NCI-H128 (cell line): ENCODE measurements around the gene CRABP2.

ENCODE experiments used
- DNase-seq: peaks from one replicate; lab custom pipeline; 2025; ENCODE audit not compliant: unreplicated experiment; lab: John Stamatoyannopoulos, UW

CRABP2 gene

DNA sequence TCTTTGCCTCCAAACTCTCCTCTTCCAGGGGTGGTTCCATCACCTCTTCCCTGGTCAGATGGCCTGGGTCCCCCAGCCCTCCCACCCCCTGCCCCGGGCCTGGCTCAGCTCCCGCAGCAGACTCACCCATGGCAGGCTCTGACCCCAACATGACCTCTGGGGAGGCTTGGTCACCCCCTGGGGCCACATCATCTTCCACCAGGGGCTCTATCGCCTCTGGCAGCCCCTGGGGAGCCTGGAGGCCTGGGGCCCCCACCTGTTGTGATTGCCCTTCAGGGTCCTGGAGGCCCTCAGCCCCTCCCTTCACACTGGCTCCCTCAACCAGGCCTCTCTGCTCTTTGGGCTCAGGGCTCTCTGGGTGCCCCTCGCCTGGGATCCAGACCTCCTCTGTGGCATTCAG lies 34.6 kb downstream of the CRABP2 start:
- no peak for DNase-seq

DNA sequence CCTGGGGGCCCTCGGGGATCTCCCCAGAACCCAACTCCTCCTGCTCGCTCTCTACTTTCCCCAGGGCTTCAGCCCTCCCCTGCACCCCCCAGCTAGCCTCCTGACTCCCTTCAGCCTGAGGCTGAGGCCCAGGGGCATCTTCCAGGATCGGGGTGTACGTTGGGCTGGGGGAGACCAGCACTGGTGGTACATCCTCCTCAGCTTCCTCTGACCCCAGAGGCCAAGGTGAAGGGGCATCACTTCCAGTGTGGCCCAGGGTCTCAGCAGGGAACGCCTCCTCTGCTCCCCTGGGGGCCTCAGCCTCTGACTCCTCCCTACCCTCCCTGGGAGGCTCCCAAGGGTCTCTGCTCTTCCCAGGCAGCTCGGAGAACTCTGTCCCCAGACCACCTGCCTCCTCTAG lies 35.0 kb downstream of the CRABP2 start:
- DNase-seq = no peak

DNA sequence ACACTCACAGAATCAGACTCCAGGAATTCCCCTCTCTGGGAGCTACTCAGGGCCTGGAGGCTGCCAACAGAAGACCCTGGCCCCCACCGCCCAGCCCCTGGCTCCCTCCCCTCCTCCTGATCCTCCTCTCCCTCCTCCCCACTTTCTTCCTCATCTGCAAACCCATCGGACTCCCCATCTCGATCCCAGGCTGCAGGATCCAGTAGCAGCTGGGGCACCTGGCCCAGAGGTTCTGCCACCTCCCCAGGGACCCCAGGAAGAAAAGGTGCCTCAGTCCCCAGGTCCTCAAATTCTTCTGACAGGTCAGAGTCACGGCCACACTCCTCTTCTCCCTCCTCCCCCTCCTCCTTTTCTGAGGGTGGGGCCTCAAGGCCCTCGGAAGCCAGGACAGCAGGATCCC lies 35.6 kb downstream of the CRABP2 start:
- DNase-seq = no peak

DNA sequence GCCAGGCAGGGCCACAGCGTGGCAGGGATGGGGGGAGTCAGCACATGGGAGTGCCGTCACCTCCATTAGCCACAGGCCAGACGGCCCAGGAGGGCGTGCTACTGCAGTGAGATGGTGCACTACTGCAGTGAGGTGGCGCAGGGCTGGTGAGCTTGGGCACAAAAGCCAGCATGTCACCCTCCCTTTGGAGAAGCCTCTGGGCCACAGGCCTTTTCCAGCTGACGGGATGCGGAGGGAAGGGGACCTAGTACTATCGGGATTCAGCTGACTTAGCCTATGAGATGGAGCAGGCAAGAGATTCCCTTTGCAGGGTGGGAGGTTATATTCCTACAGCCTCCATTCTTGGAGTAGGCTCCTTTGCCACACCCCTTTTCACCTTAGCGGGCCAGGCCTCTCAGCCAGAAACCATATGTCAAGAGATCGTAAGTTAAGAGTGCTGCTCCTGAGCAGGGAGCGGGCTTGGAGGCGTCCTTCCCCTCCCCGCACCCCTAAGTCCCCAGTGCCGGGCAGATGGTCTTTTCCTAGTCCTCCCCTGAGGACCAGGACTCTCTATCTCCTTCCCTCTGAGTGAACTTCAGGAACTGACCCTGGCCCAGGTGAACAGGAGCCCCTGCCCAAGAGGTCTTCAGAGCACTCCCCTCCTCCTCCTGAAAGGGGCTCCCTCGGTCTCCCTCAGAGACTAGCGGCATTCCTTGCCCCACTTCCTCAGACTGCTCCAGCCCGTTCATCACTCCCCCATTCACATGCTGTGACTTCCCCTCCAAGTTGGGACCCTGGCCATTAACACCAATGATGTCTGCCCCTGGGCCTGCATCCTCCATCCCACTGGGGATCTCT lies 36.4 kb downstream of the CRABP2 start:
- no peak for DNase-seq

DNA sequence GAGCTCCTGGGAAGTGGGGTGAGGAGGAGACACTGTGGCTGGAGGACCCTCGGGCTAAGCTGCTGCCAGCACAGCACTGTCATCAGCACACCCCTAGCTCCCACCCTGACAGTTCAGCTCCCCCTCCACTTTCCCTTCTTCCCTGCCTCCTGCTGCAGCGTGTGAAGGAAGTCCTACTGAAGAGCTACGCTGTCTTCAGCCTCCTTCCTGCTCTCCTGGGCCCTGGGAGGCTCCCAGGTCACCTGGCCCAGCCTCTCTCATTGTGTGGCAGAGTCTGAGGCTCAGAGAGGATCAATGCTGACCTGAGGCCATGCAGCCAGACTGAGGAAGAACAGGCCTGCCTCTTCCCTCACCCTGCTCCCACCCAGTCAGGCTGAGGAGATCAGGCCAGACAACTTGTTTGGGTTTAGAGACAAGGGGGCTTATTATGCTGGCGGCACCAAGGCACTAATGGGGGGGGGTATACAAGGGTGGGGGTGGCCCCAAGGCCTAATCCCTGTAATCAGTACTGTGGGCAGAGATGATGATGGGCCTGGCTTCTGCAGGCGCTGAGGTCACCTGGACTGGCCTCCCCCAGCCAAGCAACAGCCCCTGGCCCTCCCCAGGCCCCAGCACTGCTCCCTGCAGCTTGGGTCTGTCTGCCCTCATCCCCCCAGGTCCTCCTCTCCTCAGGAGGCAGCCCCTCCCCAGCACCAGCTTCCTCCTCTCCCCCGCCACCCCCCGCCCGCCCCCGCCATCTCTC lies 37.2 kb downstream of the CRABP2 start:
- no peak for DNase-seq

DNA sequence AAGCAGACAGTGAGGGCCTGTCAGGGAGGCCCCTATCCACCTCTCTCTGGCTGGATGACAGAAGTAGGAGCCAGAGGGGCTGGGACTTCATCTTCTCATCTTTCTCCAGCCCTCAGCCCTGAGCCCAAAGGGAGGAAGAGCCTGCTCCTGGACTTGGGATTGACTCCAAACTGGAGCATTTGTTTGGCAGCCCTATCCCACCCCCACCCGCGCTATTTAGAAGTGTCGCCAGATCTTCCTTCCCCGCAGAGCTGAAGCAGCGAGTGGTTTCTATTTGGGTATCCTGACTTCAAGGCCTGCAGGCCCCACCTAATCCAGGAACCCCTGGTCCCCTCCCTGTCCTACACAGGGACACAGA lies 37.8 kb downstream of the CRABP2 start:
- DNase-seq = no peak

DNA sequence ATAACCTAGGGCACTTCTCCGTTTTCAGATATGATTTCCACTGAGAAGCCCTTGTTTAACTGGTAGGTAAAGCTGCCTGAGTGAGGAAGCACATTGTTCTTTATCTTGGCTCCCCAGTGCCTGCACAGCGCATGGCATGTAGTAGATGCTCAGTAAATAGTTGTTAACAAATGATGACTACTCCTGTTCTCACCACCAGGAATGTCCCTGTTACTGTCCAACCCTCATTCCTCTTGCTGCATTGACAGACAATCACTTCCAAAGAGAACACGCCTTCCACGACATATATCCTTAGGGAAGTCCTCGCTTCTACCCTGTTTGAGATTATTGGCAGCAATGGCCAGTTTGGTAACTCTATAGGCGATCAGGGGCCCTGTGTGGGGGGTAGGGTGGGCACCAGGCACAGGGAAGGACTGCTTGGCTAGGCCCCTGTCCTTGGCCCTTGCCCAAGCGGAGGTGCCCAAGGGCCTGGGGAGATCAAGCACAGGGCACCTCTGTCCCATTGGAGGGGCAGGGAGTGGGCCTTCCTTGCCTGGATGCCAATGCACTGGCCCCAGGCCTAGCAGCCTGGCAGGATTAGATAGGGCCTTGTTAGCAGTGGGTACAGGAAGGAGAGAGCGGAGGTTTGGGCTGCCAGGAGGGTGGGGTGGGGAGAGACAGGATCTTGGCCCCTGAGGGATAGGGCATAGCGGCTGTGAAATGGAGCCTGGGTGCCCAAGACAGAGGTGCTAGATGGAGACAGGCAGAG lies 38.3 kb downstream of the CRABP2 start:
- DNase-seq = no peak

DNA sequence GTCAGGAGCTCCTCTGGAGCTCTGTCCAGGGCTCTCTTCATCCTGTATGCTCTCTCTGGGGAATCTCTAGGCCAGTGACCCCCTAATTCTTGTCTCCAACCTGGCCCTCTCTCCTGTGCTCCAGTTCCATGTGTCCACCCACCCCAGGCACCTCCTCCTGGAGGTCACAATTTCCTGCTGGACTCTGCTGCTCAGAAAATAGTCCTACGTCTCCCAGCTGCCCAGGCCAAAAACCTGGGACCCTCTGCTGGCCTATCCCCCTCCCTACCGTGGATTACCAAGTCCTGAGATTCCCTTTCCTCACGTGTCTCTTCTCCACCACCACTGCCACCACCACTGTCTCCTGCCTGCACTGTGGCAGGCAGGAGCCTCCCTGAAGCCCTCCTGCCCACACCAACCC lies 39.8 kb downstream of the CRABP2 start:
- no peak for DNase-seq

DNA sequence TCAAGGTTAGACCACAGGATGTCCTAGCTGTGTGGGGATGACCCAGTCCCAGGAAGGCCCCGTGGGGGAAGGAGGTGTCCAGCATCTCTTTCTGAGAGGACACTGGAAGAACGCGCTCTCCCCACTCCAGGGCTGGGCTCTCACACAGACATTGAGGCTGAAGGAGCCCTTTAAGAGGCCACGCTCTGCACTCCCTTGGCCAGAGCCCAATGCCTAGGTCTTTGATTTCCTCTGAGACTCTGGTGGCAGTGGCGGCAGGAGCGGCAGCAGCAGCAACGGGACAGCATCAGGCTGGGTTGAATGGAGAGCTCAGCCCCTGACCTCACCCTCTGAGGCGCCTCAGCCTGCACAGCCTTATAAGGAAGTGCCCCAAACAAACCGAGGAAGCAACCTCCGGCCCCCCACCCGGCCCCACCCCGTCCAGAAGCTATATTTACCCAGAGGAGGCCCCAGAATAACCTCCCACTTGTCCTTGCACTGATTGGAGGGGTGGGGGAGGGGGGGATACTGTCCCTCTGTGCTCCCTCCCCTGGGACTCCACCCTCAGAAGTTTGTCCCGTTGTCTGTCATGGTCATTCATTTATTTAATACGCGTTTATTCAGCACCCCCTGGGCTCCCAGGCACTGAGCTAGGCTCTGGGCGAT lies 40.5 kb downstream of the CRABP2 start:
- DNase-seq = no peak

DNA sequence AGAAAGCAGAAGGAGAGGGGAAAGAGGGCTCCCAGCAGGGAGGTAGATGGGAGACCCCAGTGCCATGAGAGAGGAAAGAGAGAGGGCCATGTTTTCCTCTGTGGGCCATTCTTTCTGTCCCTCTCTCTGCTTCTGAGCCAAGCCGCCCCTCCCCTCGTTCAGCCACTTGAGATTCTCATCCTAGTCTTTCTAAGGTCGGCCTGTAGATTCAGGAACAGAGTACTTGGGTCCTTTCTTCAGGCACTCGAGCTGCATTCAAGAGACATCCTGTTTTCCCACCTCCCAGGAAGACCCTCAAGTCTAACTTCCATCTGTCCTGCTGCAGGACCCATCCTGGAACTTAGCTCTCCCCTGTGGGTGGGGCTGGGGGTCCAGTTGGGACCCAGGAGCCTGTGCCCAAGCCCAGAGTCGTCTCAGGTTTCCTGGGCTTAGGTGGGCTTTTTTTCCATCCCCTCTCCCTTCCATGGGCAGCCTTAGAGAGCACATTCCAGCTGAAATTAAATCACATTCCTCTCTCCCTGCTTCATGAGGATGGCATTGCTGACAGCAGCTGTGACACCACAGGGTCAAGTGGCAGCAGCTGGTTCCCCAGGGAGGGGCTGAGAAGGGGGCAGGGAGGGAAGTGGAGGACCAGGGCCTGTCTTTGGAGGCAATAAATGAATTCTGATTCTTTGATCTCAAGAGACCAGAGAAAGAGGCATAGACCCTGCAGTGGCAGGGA lies 41.2 kb downstream of the CRABP2 start:
- no peak for DNase-seq

DNA sequence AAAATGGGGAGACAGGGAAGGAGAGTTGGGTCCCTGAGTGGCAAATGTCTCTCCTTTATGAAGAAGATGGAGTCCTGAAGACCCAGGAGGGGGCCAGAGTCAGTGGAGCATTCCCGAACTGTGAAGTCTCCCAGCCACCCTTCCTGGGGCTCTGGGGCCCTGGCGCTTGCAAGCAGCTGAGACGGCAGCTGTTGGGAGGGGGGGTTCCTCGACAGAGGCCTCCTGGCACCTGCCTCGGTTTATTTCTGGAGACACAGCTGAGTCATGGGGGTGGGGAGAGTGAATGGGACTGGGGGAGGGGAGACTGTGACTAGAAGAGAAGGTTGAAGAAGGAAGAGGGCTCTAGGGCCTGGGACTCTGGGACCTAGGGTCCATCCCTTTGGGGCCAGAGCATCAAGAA lies 42.2 kb downstream of the CRABP2 start:
- DNase-seq = no peak

DNA sequence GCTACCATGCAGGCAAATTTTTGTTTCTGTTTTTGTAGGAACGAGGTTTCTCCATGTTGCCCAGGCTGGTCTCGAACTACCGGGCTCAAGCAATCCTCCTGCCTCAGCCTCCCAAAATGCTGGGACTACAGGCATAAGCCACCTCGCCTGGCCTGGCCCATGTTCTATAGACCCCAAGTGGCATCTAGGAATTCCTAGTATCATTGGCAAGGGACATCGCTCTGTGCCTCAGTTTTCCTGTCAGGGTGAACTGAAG lies 42.7 kb downstream of the CRABP2 start:
- DNase-seq = no peak

DNA sequence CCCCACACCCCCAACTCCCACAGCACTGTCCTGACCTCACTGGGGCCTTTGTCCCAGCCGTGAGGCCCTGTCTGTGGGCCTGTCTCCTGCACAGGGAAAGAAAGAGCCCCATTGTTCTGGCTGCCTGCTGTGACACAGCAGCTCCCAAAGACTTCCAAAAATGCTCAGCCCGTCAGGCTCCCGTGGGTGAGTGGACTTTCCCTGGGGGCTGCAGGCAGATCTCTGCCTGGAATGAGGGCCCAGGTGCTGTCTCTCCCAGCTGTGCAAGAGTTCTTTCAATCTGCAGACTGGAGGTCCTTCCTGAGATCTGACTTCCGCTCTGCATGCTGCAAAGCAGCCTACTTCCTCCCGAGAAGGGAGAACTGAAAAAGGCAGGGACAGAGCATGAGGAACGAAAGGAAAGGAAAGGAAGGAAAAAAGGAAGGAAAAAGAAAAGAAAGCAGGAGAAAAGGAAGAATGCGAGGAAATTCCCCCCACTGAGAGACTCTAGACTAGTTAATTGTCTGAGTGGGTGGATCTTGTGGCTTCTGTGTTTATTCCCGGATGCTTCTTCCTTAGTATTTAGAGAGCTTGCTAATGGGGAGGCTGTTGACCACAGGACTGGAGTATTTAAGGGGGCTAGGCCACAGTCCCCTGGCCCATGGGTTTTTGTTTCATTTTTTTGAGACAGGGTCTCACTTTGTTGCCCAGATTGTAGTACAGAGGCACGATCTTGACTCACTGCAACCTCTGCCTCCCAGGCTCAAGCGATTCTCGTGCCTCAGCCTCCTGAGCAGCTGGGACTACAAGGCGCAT lies 43.2 kb downstream of the CRABP2 start:
- DNase-seq = no peak

DNA sequence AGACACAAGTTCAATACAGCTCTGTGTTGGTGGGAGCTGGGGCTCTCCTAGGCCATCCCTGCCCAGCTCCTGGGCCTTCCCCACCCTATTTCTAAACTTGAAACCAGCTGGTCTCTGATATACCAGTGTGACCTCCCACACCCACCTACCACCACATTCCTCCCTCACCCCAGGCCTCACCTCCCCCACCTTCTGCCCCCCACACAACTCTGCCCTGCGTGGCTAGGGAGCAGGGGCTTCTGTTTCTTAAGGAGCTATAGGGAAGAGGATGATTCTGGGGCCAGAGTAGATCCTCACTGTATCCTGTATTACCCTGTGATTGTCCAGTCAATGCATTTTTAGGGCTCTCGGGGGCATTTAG lies 44.7 kb downstream of the CRABP2 start:
- DNase-seq = no peak

DNA sequence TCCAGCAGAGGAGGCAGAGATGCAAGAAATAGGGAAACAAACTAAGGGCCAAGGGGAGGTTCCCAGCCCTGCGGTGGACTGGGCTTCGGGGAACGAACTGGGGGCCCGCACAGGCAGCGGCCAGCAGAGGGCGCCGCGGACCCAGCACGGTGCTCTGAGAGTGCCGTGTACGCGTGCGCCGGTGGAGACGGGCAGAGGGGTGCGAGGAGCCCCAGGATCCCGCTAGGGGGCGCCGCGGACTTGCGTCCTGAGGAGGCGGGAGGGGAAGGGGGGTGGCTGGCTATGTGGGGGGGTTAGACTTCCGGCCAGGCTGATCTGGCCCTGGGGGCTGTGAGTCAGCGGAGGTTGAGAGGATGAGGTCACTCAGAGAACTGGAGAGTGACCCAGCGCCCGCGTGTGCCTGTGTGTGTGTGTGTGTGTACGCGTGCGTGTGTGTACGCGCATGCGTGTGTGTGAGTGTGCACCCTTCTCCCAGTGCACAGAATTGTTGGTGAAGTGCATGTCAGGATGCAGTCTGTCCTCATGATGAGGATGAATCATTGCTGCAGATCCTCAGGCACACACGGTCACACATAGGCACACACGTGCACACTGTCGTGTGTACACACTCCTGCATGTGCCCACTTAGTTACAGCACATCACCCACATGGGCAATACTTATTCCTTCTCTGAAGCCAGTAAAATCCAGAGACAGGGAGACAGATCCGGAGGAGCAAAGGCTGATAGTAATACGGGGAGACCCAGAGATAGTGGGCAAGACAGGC lies 45.2 kb downstream of the CRABP2 start:
- peak; percentile 89 for DNase-seq

DNA sequence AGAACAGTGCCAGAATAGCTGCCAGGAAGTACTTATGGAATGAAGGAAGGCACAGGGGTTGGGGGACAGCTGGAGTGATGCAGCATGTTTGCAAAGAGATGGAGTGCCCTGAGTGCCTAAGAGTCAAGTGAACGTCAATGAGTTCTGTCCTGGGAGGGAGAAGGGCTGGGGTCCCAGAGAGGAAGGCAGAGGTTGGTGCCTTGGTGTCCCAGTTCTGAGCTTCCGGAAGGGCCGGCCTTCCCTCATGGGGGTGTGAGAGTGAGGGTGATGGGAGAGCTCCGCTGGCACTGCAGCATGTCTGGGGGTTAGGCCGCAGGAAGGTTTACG lies 45.8 kb downstream of the CRABP2 start:
- DNase-seq = no peak

DNA sequence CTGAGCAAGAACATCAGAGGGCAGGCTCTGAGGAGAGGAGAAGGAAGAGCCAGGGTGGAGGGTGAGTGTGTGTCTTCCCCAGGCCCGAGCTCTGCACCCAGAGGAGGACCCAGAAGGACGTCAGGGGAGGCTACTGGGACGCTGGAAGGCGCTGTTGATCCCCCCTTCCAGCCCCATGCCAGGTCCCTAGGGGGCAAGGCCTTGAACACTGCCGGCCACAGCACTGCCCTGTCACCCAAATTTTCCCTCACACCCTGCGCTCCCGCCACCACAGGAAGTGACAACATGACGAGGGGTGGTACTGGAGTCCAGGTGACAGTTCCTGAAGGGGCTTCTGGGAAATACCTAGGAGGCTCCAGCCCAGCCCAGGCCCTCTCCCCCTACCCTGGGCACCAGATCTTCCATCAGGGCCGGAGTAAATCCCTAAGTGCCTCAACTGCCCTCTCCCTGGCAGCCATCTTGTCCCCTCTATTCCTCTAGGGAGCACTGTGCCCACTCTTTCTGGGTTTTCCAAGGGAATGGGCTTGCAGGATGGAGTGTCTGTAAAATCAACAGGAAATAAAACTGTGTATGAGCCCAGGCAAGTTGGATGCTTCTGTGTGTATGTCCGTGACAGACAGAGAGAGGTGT lies 46.3 kb downstream of the CRABP2 start:
- DNase-seq = no peak

DNA sequence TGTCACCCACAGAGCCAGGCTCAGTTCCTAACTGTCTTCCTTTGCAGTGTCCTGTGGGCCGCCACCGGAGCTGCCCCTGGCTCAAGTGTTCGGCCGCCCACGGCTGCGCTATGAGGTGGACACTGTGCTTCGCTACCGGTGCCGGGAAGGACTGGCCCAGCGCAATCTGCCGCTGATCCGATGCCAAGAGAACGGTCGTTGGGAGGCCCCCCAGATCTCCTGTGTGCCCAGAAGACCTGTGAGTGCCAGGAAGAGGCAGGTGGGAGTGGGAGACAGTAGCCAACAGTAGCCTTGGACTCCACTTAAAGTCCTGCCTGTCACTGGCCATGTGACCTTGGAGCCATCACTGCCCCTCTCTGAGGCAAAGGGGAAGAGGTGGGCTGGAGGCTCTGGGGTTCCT lies 46.9 kb downstream of the CRABP2 start:
- DNase-seq = no peak

DNA sequence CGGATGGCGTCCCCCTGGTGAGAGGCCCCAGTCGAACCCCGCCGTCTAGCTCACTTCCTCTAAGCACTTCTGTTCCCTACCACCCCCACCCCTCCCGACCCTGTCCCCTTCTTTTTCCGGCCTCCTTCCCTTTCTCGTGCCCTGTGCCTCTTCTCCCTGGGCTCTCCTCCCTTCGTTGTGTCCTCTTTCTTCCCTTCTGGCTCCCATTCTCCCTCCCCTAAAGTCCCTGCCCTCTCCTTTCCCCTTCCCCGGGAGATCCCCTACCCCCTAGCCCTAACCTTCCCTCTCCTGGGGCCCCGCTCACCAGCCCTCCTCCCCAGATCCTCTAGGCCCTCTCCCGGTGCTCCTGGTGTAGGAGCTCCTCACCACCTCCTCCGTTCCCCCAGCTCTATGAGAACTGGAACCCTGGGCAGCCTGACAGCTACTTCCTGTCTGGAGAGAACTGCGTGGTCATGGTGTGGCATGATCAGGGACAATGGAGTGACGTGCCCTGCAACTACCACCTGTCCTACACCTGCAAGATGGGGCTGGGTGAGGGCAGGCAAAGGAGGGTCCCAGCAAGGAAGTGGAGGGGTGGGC lies 47.6 kb downstream of the CRABP2 start:
- DNase-seq = no peak
